Esophagus muscularis mucosa (tissue), 4 donors: ENCODE data around the gene CRTC1. TPM values are rescaled to one million over a fixed set of nuclear protein-coding genes. Genes with fewer than 3 reads are reported as not detected.
A peak's percentile ranks its signal among the peaks of the same experiment; 100 is the strongest.

Source experiments
- DNase-seq: peaks from one replicate; pipeline ENCODE4 v3.0.0-alpha.2; 2017; ENCODE audit errors: extremely low spot score
- H3K27ac ChIP-seq, 4 donors: fragments of 200-600 bp; sonication (generic); replicated peaks in 1 of 4; 1 replicate in 3 of 4; 2 replicates in 1 of 4; pipeline ENCODE4 v1.5.1; 2016 to 2019; ENCODE audit warnings: mild to moderate bottlenecking in 1 of 4
- H3K27me3 ChIP-seq, 4 donors: fragments of 200-600 bp; sonication (generic); one replicate each; pipeline versions ENCODE4 v1.5.1 to v1.6.0; 2016 to 2019
- H3K36me3 ChIP-seq, 4 donors: fragments of 200-600 bp; sonication (generic); one replicate each; pipeline ENCODE4 v1.5.1; 2016 to 2019
- H3K4me1 ChIP-seq, 4 donors: fragments of 200-600 bp; sonication (generic); one replicate each; pipeline ENCODE4 v1.5.1; 2016 to 2019
- H3K4me3 ChIP-seq, 4 donors: fragments of 200-600 bp; sonication (generic); 1 replicate in 2 of 4; 2 replicates in 2 of 4; pipeline ENCODE4 v1.5.1; 2016 to 2019; ENCODE audit warnings: mild to moderate bottlenecking in 4 of 4, moderate library complexity in 1 of 4
- H3K9me3 ChIP-seq, 4 donors: fragments of 200-600 bp; sonication (generic); 1 replicate in 3 of 4; 2 replicates in 1 of 4; pipeline ENCODE4 v1.5.1; 2016 to 2019
- CTCF ChIP-seq, 3 experiments: fragments of 200-600 bp in 2 of 3; fragments of 450-650 bp in 1 of 3; sonication (generic) in 2 of 3; IDR thresholded peaks; one replicate each; pipeline ENCODE4 v1.5.1; 2017 to 2019; ENCODE audit warnings: antibody characterized with exemption in 3 of 3, mild to moderate bottlenecking in 2 of 3, moderate library complexity in 1 of 3
- EP300 ChIP-seq: sonication (generic); formaldehyde crosslinking; IDR thresholded peaks from one replicate; pipeline ENCODE4 v1.6.1; 2017; ENCODE audit warnings: antibody characterized with exemption
- POLR2A ChIP-seq: fragments of 450-650 bp; IDR thresholded peaks from one replicate; pipeline ENCODE4 v1.6.1; 2017; ENCODE audit warnings: antibody characterized with exemption, moderate library complexity, mild to moderate bottlenecking, low read depth
- POLR2AphosphoS5 ChIP-seq, 2 donors: sonication (generic); formaldehyde crosslinking; IDR thresholded peaks; one replicate each; pipeline ENCODE4 v1.6.1; 2017; ENCODE audit warnings: antibody characterized with exemption in 2 of 2
- WGBS: methylation state at CpG from one replicate; pipeline ENCODE4 v1.1.5; 2018; 5-methylcytosine and 5-hydroxymethylcytosine counted together
- intact Hi-C: fragments of 100-400 bp; cut with DNase I; formaldehyde crosslinking; loops from one replicate; pipeline ENCODE4 v1.15.1; 2023
- total RNA-seq, 4 donors: library from RNA; depleted of rRNA; stranded (reverse); fragments of >200 nt; gene quantifications; one replicate each; pipeline versions ENCODE4 v1.1.0 to v1.2.1, GENCODE V29; 2016

The CRTC1 gene
- total RNA-seq, 4 donors from 2014 or later, result 5.3 to 10.1 (median 6.6) TPM

- TF ChIP-seq POLR2AphosphoS5 (IDR thresholded peaks at IDR 0.05) (no peak), POLR2A (no peak), EP300 (no peak), CTCF (IDR thresholded peaks at IDR 0.05) (no peak)
- Histone ChIP-seq H3K27ac (no peak overlapping the region), H3K9me3 (no peaks in the 10 kb centered on the region), H3K4me3 (no peak overlapping the region), H3K27me3 (no peaks in the 10 kb centered on the region), H3K36me3 (peaks cover 0 to 24% (median 9%) of the 10 kb centered on the region in 4 donors), H3K4me1 (peaks cover 22 to 45% (median 35%) of the 10 kb centered on the region in 4 donors)
- 96% methylated on average over 3 of the region's 26 CpGs for whole genome bisulfite sequencing
- no peak for DNase-seq
- intact Hi-C loops, result no loop called here
Observed at GRCh38 chr19:18745012-18745735, 61.7 kb downstream of the CRTC1 start.

GRCh38 chr19:18745931-18746330, 62.5 kb downstream of the CRTC1 start:
- H3K4me1 ChIP-seq, result peaks cover 21 to 43% (median 33%) of the 10 kb centered on the region in 4 donors
- no peak overlapping the region for H3K4me3 ChIP-seq
- WGBS, result no CpG with 5 or more reads among the region's 5 CpGs
- H3K9me3 ChIP-seq, result no peaks in the 10 kb centered on the region
- no peak overlapping the region for H3K27ac ChIP-seq
- no peak for TF ChIP-seq POLR2A
- TF ChIP-seq EP300, result no peak
- TF ChIP-seq POLR2AphosphoS5 (IDR thresholded peaks at IDR 0.05), result no peak
- TF ChIP-seq CTCF (IDR thresholded peaks at IDR 0.05), result no peak
- peaks cover 0 to 31% (median 16%) of the 10 kb centered on the region in 4 donors for H3K36me3 ChIP-seq
- DNase-seq, result no peak
- no peaks in the 10 kb centered on the region for H3K27me3 ChIP-seq
- intact Hi-C loops, result no loop called here

GRCh38 chr19:18746401-18747325, 63.2 kb downstream of the CRTC1 start:
- peaks cover 14 to 36% (median 26%) of the 10 kb centered on the region in 4 donors for H3K4me1 ChIP-seq
- no peak for TF ChIP-seq EP300
- TF ChIP-seq POLR2A, result no peak
- no peak for TF ChIP-seq POLR2AphosphoS5 (IDR thresholded peaks at IDR 0.05)
- TF ChIP-seq CTCF (IDR thresholded peaks at IDR 0.05), result no peak
- H3K27ac ChIP-seq, result peak overlapping the region in 1 of 4 donors; percentile 33
- intact Hi-C loops, result no loop called here
- no peak overlapping the region for H3K4me3 ChIP-seq
- H3K27me3 ChIP-seq, result no peaks in the 10 kb centered on the region
- H3K36me3 ChIP-seq, result peaks cover 0 to 39% (median 18%) of the 10 kb centered on the region in 4 donors
- H3K9me3 ChIP-seq, result no peaks in the 10 kb centered on the region
- WGBS, result 68% methylated on average over 19 of the region's 29 CpGs
- DNase-seq, result no peak

GRCh38 chr19:18749362-18750231, 66.1 kb downstream of the CRTC1 start:
- Histone ChIP-seq H3K27me3 (no peaks in the 10 kb centered on the region), H3K9me3 (no peaks in the 10 kb centered on the region), H3K4me3 (no peak overlapping the region), H3K27ac (no peak overlapping the region), H3K36me3 (peaks cover 10 to 57% (median 23%) of the 10 kb centered on the region in 4 donors), H3K4me1 (peaks cover 0 to 17% (median 8%) of the 10 kb centered on the region in 4 donors)
- TF ChIP-seq POLR2A (no peak), POLR2AphosphoS5 (IDR thresholded peaks at IDR 0.05) (no peak), EP300 (no peak), CTCF (IDR thresholded peaks at IDR 0.05) (no peak)
- WGBS, result 92% methylated on average over 17 of the region's 23 CpGs
- intact Hi-C loops, result no loop called here
- DNase-seq, result no peak
